SW 1271 (cell line): ENCODE results near the gene TTLL1.
"Not testable (repeated sequence)": the region's sequence is repeated elsewhere in the genome, so short reads cannot be mapped to it uniquely, and the experiment has no call there.

ENCODE experiments used
- DNase-seq, 2 experiments: peaks; one replicate each; lab custom pipeline; 2025; lab: John Stamatoyannopoulos, UW

Gene TTLL1

GRCh38 chr22:43013355-43014315, 75.6 kb downstream of the TTLL1 start:
- no peak for DNase-seq

- no peak for DNase-seq
Measured at GRCh38 chr22:43012390-43012789, 76.8 kb downstream of the TTLL1 start.

GRCh38 chr22:43011079-43011478, 78.1 kb downstream of the TTLL1 start:
- DNase-seq = no peak

GRCh38 chr22:43009444-43009843, 79.7 kb downstream of the TTLL1 start:
- DNase-seq = no peak

- no peak for DNase-seq
Measured at GRCh38 chr22:43008921-43009320, 80.3 kb downstream of the TTLL1 start.

GRCh38 chr22:43008509-43008908, 80.7 kb downstream of the TTLL1 start:
- no peak for DNase-seq

- no peak for DNase-seq
Measured at GRCh38 chr22:43007519-43008102, 81.6 kb downstream of the TTLL1 start.

- DNase-seq = no peak
Measured at GRCh38 chr22:43006753-43007152, 82.4 kb downstream of the TTLL1 start.

- no peak for DNase-seq
Measured at GRCh38 chr22:43006016-43006505, 83.1 kb downstream of the TTLL1 start.

- DNase-seq = no peak
Measured at GRCh38 chr22:43005106-43005505, 84.1 kb downstream of the TTLL1 start.

- DNase-seq = no peak
Measured at GRCh38 chr22:43004362-43005035, 84.7 kb downstream of the TTLL1 start.

- peak in 1 of 2 experiments; percentile 71 for DNase-seq
Measured at GRCh38 chr22:43002202-43002586, 87.0 kb downstream of the TTLL1 start.

- peak in 1 of 2 experiments; percentile 14 for DNase-seq
Measured at GRCh38 chr22:43001271-43002201, 87.7 kb downstream of the TTLL1 start.

GRCh38 chr22:43000441-43001175, 88.6 kb downstream of the TTLL1 start:
- no peak for DNase-seq

GRCh38 chr22:42997582-42998090, 91.6 kb downstream of the TTLL1 start:
- DNase-seq = no peak

- DNase-seq = no peak
Measured at GRCh38 chr22:42996646-42997365, 92.4 kb downstream of the TTLL1 start.

- not testable (repeated sequence) for DNase-seq
Measured at GRCh38 chr22:42995654-42996053, 93.5 kb downstream of the TTLL1 start.

- DNase-seq = no peak
Measured at GRCh38 chr22:42994917-42995562, 94.2 kb downstream of the TTLL1 start.

- no peak for DNase-seq
Measured at GRCh38 chr22:42994276-42994916, 94.8 kb downstream of the TTLL1 start.
